Inflammatory macrophage treated with lipopolysaccharide for 4 hours (primary cell): ENCODE results near the gene AGTR2.
"Not testable (repeated sequence)": the region's sequence is repeated elsewhere in the genome, so short reads cannot be mapped to it uniquely, and the experiment has no call there.

Experiments used
- DNase-seq: peaks from one replicate; pipeline ENCODE4 v3.0.0-alpha.2; 2020

Gene AGTR2, protein sequence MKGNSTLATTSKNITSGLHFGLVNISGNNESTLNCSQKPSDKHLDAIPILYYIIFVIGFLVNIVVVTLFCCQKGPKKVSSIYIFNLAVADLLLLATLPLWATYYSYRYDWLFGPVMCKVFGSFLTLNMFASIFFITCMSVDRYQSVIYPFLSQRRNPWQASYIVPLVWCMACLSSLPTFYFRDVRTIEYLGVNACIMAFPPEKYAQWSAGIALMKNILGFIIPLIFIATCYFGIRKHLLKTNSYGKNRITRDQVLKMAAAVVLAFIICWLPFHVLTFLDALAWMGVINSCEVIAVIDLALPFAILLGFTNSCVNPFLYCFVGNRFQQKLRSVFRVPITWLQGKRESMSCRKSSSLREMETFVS

DNA sequence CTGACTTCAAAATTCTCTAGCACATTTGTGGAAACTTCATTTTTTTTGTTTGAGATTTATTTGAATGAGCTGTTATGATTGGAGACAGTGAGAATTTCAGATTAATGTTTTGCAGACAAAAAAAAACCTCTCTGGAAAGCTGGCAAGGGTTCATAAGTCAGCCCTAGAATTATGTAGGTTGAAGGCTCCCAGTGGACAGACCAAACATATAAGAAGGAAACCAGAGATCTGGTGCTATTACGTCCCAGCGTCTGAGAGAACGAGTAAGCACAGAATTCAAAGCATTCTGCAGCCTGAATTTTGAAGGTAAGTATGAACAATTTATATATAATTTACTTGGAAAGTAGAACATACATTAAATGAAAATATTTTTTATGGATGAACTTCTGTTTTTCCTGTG, at the start of gene AGTR2:
Gene AGTR2 (plus strand): TSS at position 234 of the 400 bp plus-strand sequence. CDS start 1,537 bp downstream, outside the sequence.
- DNase-seq: no peak

- DNase-seq: no peak
Measured at GRCh38 chrX:116135277-116135676, 35.3 kb upstream of the AGTR2 start.

DNA sequence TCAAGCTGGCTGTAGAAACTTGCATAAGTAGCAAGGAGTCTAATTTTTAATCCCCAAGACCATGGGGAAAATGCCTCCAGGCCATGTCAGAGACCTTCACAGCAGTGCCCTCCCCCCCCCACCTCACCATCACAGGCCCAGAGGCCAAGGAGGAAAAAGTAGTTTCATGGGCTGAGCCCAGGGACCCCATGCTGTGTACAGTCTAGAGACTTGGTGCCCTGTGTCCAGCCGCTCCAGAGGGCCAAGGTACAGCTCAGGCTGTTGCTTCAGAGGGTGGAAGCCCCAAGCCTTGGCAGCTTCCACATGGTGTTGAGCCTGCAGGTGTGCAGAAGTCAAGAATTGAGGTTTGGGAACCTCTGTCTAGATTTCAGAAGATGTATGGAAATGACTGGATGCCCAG, 29.3 kb upstream of the AGTR2 start:
- not testable (repeated sequence) for DNase-seq

GRCh38 chrX:116142976-116143375, 27.6 kb upstream of the AGTR2 start:
- DNase-seq: no peak

- no peak for DNase-seq
Measured at GRCh38 chrX:116172976-116173375, 2.4 kb downstream of the AGTR2 start.

- DNase-seq: no peak
Measured at GRCh38 chrX:116181300-116181699, 10.8 kb downstream of the AGTR2 start.

DNA sequence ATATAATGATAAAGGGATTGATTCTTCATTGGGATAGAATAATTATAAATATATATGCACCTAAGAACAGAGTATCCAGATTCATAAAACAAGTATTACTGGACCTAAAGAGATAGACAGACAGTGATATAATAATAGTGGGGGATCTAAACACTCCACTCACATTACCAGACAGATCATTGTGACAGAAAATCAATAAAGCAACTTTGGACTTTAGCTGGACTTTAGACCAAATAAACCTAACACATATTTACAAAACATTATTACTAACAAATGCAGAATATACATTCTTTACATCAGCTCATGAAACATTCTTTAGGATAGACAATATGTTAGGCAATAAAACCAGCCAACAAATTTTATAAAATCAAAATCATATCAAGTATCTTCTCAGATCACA, 14.6 kb downstream of the AGTR2 start:
- DNase-seq: no peak

- no peak for DNase-seq
Measured at GRCh38 chrX:116194649-116195048, 24.1 kb downstream of the AGTR2 start.

DNA sequence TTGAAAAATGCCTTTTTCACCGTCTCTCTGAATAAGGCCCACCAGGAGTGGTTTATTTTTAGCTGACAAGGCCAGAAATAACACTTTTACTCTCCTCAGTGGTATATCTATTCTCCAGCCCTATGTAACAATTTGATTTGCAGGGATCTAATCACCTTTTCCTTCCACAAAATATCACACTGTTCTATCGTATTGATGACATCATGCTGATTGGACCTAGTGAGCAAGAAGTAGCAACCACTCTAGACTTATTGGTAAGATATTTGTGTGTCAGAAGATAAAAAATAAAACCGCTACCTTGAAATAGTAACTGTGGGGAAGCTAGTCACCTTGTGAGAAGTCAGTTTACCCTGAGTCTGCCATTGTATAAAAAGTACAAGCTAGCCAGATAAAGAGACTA, 27.7 kb downstream of the AGTR2 start:
- no peak for DNase-seq

- no peak for DNase-seq
Measured at GRCh38 chrX:116198810-116199209, 28.3 kb downstream of the AGTR2 start.

- no peak for DNase-seq
Measured at GRCh38 chrX:116204932-116205331, 34.4 kb downstream of the AGTR2 start.

- no peak for DNase-seq
Measured at GRCh38 chrX:116213262-116213661, 42.7 kb downstream of the AGTR2 start.

GRCh38 chrX:116217080-116217479, 46.5 kb downstream of the AGTR2 start:
- DNase-seq: not testable (repeated sequence)
